ENCODE measurements around the gene MAP1LC3B2. TPM values are rescaled to one million over a fixed set of nuclear protein-coding genes. Genes with fewer than 3 reads are reported as not detected.
"Not testable (repeated sequence)": the region's sequence is repeated elsewhere in the genome, so short reads cannot be mapped to it uniquely, and the experiment has no call there.

Gene MAP1LC3B2
- total RNA-seq, 2 experiments from 2014 or later: 1.0 to 1.3 TPM

GRCh38 chr12:116556356-116556952 is 2.7 kb upstream of the MAP1LC3B2 start:
- POLR2A ChIA-PET: no interaction called here
- CTCF ChIA-PET: no interaction called here

- ChIA-PET POLR2A (no interaction called here), CTCF (no interaction called here)
Observed at GRCh38 chr12:116556964-116557698, 2.0 kb upstream of the MAP1LC3B2 start.

GRCh38 chr12:116558280-116559161 is 660 bp upstream of the MAP1LC3B2 start:
- ChIA-PET CTCF (interaction anchor here (1.0 kb wide), 1 partner anchor 9 kb away, joined by 3 read pairs; no protein-coding TSS in a partner anchor), POLR2A (no interaction called here)

GRCh38 chr12:116561181-116561821 is 2.1 kb downstream of the MAP1LC3B2 start:
- POLR2A ChIA-PET: no interaction called here
- CTCF ChIA-PET: interaction anchor here (0.6 to 1.1 kb wide), 2 partner anchors 37 to 49 kb away, joined by 3 to 5 read pairs; no protein-coding TSS in a partner anchor

GRCh38 chr12:116562090-116562489 is 2.9 kb downstream of the MAP1LC3B2 start:
- CTCF ChIA-PET: interaction anchor here (0.5 to 1.1 kb wide), 2 partner anchors 38 to 286 kb away, joined by 3 to 5 read pairs; no protein-coding TSS in a partner anchor
- POLR2A ChIA-PET: no interaction called here

- ChIA-PET CTCF (no interaction called here), POLR2A (no interaction called here)
Observed at GRCh38 chr12:116563262-116563661, 4.1 kb downstream of the MAP1LC3B2 start.

- CTCF ChIA-PET: no interaction called here
- POLR2A ChIA-PET: no interaction called here
Observed at GRCh38 chr12:116564080-116564479, 4.9 kb downstream of the MAP1LC3B2 start.

GRCh38 chr12:116565221-116565620 is 6.0 kb downstream of the MAP1LC3B2 start:
- CTCF ChIA-PET, POLR2A ChIA-PET: not testable (repeated sequence)

GRCh38 chr12:116565963-116566362 is 6.8 kb downstream of the MAP1LC3B2 start:
- CTCF ChIA-PET: no interaction called here
- POLR2A ChIA-PET: no interaction called here

GRCh38 chr12:116568203-116568602 is 9.0 kb downstream of the MAP1LC3B2 start:
- POLR2A ChIA-PET: no interaction called here
- CTCF ChIA-PET: no interaction called here

- ChIA-PET CTCF (no interaction called here), POLR2A (no interaction called here)
Observed at GRCh38 chr12:116571089-116571488, 11.9 kb downstream of the MAP1LC3B2 start.

- CTCF ChIA-PET: no interaction called here
- POLR2A ChIA-PET: no interaction called here
Observed at GRCh38 chr12:116573776-116574175, 14.6 kb downstream of the MAP1LC3B2 start.

GRCh38 chr12:116575754-116576153 is 16.6 kb downstream of the MAP1LC3B2 start:
- POLR2A ChIA-PET: not testable (repeated sequence)
- CTCF ChIA-PET: interaction anchor here (1.6 kb wide), 1 partner anchor 11 kb away, joined by 3 read pairs; no protein-coding TSS in a partner anchor

GRCh38 chr12:116577154-116577561 is 18.0 kb downstream of the MAP1LC3B2 start:
- ChIA-PET POLR2A (no interaction called here), CTCF (interaction anchor here (1.6 kb wide), 1 partner anchor 9 kb away, joined by 3 read pairs; no protein-coding TSS in a partner anchor)

GRCh38 chr12:116578051-116578450 is 18.9 kb downstream of the MAP1LC3B2 start:
- ChIA-PET CTCF (interaction anchor here (0.6 kb wide), 1 partner anchor 18 kb away, joined by 4 read pairs; no protein-coding TSS in a partner anchor), POLR2A (no interaction called here)

GRCh38 chr12:116582610-116583009 is 23.4 kb downstream of the MAP1LC3B2 start:
- POLR2A ChIA-PET: no interaction called here
- CTCF ChIA-PET: no interaction called here

GRCh38 chr12:116583129-116583694 is 24.0 kb downstream of the MAP1LC3B2 start:
- ChIA-PET CTCF (no interaction called here), POLR2A (no interaction called here)

- ChIA-PET CTCF (interaction anchor here (1.2 kb wide), 1 partner anchor 12 kb away, joined by 3 read pairs; no protein-coding TSS in a partner anchor), POLR2A (no interaction called here)
Observed at GRCh38 chr12:116587270-116587669, 28.1 kb downstream of the MAP1LC3B2 start.

- POLR2A ChIA-PET: no interaction called here
- CTCF ChIA-PET: no interaction called here
Observed at GRCh38 chr12:116588390-116589028, 29.3 kb downstream of the MAP1LC3B2 start.

All from activated CD8-positive, alpha-beta memory T cell treated with anti-CD3 and anti-CD28 coated beads for 36 hours (primary cell).